Skin of body (tissue), 2 donors: ENCODE measurements around the gene MYO5B. TPM values are rescaled to one million over a fixed set of nuclear protein-coding genes. Genes with fewer than 3 reads are reported as not detected.

Source experiments
- DNase-seq: peaks from one replicate; lab custom pipeline; 2025; lab: John Stamatoyannopoulos, UW
- total RNA-seq: library from RNA; depleted of rRNA; stranded (reverse); fragments of >200 nt; gene quantifications from one replicate; pipeline ENCODE4 v1.2.3, GENCODE V29; 2014

Gene MYO5B
- total RNA-seq, 1 donor from 2014 or later, result 12.7 TPM

- no peak for DNase-seq
These were observed 42.0 kb downstream of the MYO5B start for GRCh38 chr18:50152900-50153299.

DNA sequence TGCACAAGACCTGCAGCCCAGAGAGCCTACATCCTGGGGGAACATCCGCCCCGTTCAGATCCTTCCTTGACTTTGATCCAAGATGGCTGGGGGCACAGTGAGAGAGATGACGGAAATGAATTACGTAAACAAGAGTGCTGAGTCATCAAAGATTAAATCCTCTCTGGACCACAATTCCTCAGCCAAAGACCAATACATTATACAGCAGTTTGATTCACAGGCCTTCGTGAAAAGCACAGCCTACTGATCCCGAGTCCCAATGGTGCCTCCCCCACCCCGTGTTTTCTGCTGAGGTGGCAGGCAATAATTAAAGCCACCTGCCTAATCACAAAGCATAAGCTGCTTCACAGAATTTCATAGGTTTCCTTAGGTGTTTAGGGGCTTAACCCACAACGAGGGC lies 43.0 kb downstream of the MYO5B start:
- DNase-seq, result no peak

DNA sequence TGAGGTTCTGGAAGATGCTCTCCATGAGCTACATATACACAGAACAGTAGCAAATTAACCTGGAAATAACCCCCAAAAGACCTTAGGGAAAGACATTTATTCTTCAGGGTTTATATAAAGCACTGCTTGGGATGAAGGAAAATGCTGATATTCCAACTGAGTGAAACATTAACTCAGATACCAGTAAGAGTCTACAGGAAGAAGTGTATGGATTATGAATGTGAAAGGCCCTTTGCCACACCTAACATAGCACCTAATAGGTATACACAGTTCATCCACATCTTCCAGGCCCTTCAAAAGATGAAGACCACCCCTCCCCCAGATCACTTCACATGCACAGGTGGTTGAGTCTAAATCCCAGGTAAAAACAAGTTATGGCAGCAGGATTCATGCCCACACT lies 50.4 kb downstream of the MYO5B start:
- DNase-seq, result no peak

DNA sequence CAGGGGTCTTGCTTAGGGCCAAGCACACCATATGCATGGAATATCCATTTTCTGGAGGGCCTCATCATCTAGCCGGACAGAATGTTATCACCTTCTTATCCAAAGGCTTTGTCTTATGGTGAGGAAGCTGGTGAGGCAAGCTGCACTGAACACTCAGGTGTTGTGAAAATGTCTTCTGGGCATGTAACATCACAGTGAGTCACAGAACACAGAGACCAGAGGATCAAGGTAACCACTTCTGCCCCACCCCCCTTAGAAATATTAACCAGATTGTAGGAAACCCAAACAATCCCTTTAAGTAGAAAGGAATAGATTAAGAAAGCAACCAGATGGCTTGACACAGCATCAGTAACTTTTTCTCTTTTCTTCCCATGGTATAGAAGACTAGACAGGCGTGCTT lies 51.1 kb downstream of the MYO5B start:
- DNase-seq, result no peak

- DNase-seq, result no peak
These were observed 51.7 kb downstream of the MYO5B start for GRCh38 chr18:50143294-50143693.

DNA sequence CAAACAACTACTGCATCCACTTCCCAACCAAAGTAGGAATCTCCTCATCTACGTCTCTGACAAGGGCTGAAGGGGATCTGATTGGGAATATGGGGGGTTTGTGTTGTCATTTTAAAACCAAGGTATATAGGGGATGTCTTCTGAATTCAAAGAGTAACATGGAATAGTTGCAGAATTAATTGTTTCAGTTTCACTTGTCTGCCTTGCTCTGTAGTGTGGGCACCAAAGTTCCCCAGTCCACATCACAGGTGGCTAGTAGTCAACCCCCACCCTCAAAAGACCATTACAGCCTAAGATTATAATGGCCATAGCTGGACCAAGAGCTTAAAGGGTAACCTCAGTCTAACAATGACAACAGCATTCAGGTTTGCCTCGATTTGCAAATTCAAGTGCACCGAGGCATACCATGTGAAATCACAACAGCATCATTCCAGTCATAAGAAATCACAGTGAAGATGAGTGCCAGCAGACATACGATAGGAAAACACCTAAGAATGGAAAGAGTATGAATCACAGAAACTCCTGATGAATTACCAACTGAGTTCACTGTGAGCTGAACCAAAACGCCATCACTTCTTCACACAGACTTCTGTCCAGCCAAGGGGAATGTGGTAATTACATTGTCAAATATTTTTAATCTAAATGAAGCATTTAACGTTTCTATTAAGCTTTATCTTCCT lies 52.4 kb downstream of the MYO5B start:
- DNase-seq, result no peak

DNA sequence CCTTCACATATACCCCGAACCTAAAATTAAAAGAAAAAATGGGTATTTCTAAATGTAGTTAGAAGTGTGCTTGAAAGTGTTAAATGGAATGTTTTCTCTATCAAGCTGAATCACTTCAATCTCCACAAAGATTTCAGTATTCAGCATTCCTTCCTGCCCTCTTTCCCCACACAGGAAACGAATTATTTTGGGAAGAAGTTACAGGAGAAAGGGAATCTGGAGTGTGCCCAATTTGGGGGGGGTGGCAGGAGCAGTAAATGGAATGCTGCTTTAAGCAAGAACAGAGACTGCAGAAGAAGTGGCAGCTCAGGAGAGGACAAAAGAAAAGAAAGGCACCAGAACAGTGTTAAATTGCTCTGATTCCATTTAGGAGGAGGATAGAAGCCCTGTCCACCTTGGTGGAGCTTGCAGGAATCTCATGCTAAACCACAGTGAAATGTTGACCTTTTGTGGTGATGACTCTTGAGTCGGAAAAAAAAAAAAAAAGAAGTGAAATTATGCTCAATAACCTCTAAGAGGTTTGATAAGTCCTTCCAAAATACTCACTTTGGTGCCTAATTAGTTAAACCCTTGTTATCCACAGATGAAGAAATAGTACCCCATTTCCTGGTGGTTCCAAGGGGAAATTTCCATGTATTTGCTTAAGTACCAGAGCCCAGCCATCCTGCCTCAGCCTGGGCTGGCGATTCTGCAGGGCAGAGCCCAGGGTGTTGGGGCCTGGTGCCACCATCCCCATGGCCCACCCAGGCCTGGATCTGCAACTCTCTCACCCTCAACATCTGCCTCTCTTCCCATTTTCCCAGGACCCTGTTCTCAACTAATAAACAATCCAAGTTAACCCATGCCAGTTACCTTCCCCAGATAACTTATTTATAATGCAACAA lies 56.5 kb downstream of the MYO5B start:
- DNase-seq, result no peak

DNA sequence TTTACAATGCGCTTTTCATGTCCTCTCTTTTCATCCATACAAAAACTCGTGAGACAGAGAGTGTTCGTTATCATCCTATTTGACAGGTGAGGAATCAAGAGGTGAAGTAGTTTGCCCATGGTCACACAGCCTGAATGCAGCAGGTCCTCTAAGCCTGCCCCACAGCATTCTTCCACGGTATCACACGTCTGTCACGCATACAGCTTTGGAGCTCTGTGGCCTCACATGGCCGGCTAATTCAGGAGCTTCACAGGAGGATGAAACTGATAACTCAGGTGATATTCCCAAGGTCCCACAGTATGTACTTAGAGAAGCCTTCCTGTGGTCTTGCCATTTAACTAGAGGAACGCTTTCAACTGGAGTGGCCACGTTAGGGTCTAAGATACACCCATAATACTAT lies 59.0 kb downstream of the MYO5B start:
- no peak for DNase-seq

DNA sequence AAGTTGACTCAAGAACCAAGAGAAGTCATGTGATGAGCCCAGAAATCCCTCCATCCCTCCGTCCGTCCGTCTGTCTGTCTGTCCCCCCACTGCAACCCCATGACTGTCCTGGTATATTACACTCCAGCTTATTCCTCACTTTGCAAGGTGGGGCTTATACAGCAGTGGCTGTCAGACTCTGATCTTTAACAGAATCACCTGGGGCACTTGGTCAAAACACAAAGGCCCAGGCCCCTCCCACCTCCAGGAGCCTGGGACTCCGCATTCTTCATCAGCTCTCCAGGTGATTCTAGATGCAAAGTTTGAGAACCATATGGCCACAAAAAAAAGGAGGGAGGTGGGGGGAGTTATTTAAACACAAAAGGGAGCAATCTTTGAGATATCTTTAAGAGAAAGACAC lies 61.4 kb downstream of the MYO5B start:
- DNase-seq, result no peak

DNA sequence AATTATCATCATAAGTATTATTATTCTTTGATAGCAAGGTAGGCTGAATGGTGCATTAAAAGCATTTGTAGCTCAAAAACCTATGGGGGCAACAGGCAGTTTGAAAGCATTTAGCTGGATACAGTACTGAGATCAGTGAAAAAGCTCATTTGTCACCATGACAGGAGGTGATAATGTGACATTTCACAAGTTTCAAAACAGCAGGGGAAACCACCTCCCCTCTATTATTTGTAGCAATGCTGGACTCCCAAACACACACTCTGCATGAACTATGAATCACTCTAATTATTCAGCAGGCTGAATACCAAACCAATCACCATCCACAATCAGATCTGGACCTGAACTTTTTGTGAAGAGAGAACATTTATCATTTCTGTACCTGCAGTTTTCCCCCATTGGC lies 63.4 kb downstream of the MYO5B start:
- DNase-seq, result no peak

DNA sequence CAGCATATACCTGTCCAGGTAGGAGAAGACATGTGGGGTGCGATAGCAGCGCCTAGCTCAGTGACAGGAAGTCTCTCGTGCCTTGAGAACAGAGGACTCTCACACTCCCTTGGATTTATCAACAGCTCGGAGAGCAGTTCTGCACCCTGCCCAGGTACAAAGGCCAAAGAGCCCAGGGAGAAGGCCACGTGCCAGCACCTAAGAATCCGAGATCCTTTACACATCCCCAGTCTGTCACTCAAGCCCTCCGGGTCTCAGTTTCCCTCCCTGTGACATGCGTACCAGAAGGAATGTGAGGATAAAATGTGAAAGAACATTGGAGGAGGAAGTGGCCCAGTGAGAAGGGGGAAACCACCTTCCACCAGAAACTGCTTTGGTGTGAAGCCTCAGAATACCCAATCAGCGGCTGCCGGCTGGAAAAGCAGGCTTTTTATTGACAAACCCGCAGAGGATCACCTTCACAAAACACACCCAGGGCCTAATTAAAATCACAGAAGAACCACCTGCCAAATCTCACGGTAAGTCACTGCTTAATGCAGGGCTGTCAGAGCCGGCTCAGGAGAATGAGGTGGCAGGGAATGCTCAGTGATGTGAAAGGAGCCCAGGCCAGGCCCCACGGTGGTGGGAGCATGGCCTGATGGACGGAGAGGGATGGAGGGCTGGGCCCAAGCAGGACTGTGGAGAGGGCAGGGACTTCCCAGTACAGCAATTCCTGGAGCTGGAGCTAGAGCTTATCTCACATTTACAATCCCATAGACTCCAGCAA lies 66.3 kb downstream of the MYO5B start:
- no peak for DNase-seq

GRCh38 chr18:50127516-50128210 lies 67.3 kb downstream of the MYO5B start:
- no peak for DNase-seq

- no peak for DNase-seq
These were observed 68.5 kb downstream of the MYO5B start for GRCh38 chr18:50126471-50126870.

DNA sequence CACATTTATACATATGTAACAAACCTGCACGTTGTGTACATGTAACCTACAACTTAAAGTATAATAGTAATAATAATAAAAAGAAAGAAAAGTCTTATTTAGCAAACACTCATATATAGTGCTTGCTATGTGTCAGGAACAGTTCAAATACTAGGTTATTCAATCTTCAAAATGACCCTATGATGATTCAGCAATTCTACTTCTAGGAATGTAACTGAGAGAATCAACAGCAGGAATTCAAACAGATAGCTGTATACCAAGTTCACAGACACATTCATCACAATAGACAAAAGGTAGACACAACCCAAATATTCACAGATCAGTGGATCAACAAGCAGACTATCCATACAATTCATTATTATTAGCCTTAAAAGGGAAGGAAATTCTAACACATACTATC lies 69.5 kb downstream of the MYO5B start:
- no peak for DNase-seq

GRCh38 chr18:50119296-50119695 lies 75.7 kb downstream of the MYO5B start:
- DNase-seq, result no peak

DNA sequence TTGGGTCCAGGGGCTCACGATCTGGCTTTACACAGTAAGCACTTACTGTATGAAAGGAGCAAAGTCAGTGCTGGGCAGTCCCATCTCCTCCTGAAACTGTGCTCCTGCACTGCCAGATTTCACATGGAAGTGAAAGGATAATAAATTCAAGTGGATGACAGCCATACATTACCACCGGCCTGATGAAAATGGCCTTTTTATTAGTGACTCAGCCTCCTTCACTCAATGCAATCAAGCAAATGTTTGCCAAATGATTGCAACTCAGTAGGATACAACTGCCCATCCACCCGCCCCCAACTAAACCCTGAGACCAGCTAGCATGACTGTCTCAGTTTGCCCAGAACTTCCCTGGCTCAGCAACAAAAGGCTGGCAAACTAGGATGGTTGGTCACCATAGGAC lies 77.1 kb downstream of the MYO5B start:
- DNase-seq, result no peak

DNA sequence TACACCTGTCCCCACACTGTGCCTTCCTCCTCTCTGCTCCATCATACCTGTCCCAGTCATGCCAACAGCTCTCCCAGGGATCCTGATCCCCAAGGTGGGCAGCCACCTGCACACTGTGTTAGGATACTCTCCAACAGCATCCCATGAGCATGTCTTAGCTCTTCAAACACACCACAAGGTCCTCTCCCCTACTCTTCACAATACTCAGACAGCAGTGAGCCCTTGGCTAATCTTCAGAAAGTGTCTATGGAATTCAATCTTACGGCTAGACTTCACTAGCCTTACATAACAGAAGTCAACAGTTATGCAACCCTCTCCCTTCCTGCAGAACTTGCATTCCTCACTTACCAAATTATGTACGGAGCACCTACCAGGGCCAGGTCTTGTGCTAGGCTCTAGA lies 79.9 kb downstream of the MYO5B start:
- no peak for DNase-seq

DNA sequence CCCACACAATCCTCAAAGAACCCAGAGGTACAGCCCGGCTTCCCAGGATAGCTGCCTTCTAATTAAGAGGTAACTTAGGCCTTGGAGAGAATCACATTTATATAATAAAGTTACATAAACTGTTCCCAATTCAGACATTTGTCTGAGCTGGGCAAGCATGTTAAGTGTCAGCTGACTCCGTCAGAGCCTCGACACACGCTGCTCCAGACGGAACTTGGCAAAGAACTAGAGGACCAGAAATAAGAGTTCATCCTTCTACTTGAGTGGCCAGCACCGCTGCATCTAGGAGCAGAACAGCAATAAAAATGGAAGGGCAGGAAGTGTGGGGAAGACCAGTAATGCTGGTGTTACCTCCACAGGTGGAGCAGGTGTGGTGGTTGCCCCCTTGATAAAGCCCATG lies 80.5 kb downstream of the MYO5B start:
- no peak for DNase-seq

DNA sequence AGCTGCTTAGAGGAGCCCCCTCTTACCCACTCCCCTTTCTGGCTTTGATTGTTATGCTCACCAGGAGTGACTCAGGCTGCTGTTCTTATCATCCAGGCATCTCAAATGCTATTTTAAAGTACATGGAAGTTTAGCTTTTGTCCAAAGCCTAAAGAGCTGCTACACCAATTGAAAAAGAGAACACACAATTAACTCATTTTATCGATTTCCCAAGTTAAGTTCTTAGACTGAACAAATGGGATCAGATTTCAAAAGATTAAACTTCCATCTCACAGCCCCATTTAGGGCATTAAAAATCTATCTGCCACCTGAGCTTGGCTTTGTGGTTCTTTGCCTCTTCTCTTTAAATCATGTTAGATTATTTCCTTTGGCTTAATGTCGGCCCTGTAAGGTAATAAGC lies 81.2 kb downstream of the MYO5B start:
- DNase-seq, result no peak

- DNase-seq, result no peak
These were observed 83.5 kb downstream of the MYO5B start for GRCh38 chr18:50111398-50111797.

DNA sequence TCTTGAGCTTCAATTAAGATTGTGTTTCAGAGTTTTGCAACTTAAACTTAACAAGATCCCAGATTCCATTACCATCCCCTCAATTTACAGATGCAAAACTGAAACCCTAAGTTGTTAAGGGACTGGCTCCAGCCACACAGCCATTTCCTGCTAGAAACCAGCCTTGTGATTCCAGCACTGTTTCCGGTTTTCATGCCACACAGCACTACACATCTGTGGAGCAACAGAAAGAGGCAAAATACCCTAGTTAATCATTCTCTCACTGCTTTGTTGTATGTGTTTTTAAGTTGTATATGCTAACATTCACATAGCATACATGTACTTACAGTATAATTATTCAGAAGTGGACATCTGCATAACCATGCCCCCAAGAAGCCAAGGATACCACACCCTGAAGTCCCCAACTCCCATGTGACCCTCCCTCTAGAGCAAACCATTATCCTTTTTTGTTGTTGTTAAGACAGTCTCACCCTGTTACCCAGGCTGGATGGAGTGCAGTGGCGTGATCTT lies 87.4 kb downstream of the MYO5B start:
- DNase-seq, result no peak
